ENCODE measurements around the gene TFDP2.

GRCh38 chr3:141952611-141953010, 196.7 kb downstream of the TFDP2 start:
- no peak for TF ChIP-seq CTCF (IDR thresholded peaks at IDR 0.05)
- no peak for TF ChIP-seq POLR2A (IDR thresholded peaks at IDR 0.05)
